B cell (primary cell): Measurements from ENCODE around the gene HNRNPAB.

ENCODE experiments used
- EZH2 ChIP-seq: IDR thresholded peaks from 2 replicates; pipeline ENCODE4 v1.6.1; 2012; ENCODE audit warnings: borderline replicate concordance, low read depth, mild to moderate bottlenecking, moderate library complexity, low read length; ENCODE audit not compliant: insufficient read depth, poor library complexity, severe bottlenecking
- TF ChIP-seq, protein P1 (sequence below): fragments of 200-600 bp; IDR thresholded peaks from one replicate; pipeline ENCODE4 v1.8.0; 2022; ENCODE audit warnings: antibody characterized with exemption, mild to moderate bottlenecking

- TF ChIP-seq, protein P1, sequence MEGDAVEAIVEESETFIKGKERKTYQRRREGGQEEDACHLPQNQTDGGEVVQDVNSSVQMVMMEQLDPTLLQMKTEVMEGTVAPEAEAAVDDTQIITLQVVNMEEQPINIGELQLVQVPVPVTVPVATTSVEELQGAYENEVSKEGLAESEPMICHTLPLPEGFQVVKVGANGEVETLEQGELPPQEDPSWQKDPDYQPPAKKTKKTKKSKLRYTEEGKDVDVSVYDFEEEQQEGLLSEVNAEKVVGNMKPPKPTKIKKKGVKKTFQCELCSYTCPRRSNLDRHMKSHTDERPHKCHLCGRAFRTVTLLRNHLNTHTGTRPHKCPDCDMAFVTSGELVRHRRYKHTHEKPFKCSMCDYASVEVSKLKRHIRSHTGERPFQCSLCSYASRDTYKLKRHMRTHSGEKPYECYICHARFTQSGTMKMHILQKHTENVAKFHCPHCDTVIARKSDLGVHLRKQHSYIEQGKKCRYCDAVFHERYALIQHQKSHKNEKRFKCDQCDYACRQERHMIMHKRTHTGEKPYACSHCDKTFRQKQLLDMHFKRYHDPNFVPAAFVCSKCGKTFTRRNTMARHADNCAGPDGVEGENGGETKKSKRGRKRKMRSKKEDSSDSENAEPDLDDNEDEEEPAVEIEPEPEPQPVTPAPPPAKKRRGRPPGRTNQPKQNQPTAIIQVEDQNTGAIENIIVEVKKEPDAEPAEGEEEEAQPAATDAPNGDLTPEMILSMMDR: no peak
- TF ChIP-seq EZH2: no peak
Measured at GRCh38 chr5:178232124-178232919, 28.0 kb downstream of the HNRNPAB start, which contains the start of gene PHYKPL.
